Activated CD4-positive, alpha-beta T cell treated with anti-CD3 and anti-CD28 coated beads, Interleukin-2, amount 10 ng/mL, durations not matched to agents 7 days and 5 days (primary cell): Measurements from ENCODE around the gene DDRGK1. TPM values are rescaled to one million over a fixed set of nuclear protein-coding genes. Genes with fewer than 3 reads are reported as not detected.
A peak's percentile ranks its signal among the peaks of the same experiment; 100 is the strongest.

Experiments used
- CTCF ChIA-PET: fragments of 350-600 bp; sonication (Branson Sonifier 250); formaldehyde crosslinking; loops from one replicate; lab custom pipeline; 2021; ENCODE audit warnings: antibody characterized with exemption; lab: Charles Lee
- POLR2A ChIA-PET: fragments of 350-600 bp; sonication (Branson Sonifier 250); formaldehyde crosslinking; loops from one replicate; lab custom pipeline; 2021; ENCODE audit warnings: antibody characterized with exemption; lab: Charles Lee
- DNase-seq: peaks from one replicate; pipeline ENCODE4 v3.0.0-alpha.2; 2020
- H3K27ac Mint-ChIP-seq: one replicate; pipeline ENCODE4 v1.8.0; 2021; ENCODE audit warnings: mild to moderate bottlenecking, moderate library complexity, mixed read lengths
- H3K27me3 Mint-ChIP-seq: one replicate; pipeline ENCODE4 v1.8.0; 2021; ENCODE audit warnings: mixed read lengths
- H3K36me3 Mint-ChIP-seq: one replicate; pipeline ENCODE4 v1.8.0; 2021; ENCODE audit warnings: low read depth, mixed read lengths
- H3K4me1 Mint-ChIP-seq: one replicate; pipeline ENCODE4 v1.8.0; 2021; ENCODE audit warnings: mixed read lengths
- H3K4me3 Mint-ChIP-seq: one replicate; pipeline ENCODE4 v1.8.0; 2021; ENCODE audit warnings: mild to moderate bottlenecking, moderate library complexity, mixed read lengths
- H3K9me3 Mint-ChIP-seq: one replicate; pipeline ENCODE4 v1.8.0; 2021; ENCODE audit warnings: mixed read lengths
- total RNA-seq, 2 experiments: library from RNA; stranded (reverse); gene quantifications; one replicate each; pipeline ENCODE4 v1.2.3, GENCODE V29; 2021

DDRGK1 gene
- total RNA-seq, 2 experiments from 2014 or later, result 46.5 to 58.9 TPM

DNA sequence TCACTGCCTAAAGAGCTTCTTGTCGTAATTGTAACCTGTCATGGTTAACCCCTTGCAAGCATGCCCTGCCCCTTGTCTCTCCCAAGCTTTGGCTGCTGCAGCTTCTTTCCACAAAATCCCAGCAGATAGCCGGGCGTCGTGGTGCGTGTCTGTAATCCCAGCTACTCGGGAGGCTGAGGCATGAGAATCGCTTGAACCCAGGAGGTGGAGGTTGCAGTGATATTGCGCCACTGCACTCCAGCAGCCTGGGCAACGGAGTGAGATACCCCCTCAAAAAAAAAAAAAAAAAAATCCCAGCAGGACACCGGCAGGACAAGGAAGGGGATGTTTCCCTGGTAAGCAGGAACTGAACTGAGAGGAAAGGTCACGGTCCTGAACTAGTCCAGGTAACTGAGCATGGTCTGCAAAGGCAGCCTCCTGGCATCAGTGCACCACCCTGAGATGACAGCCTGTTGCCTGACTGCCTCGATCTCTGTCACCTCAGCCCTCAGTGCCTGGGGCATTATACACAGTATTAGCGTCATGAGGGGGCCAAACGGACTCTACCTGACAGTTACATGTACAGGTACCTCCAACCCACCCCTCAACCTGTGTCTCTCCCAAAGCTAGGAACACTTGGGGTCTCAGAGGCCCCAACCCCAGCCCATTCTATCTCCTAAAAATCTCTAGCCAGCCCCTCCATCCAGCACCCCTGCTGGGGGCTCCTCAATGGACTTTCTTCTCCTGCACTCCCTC is 32.9 kb downstream of the DDRGK1 start:
- peaks cover 4% of the 10 kb centered on the region for H3K36me3 Mint-ChIP-seq
- no peaks in the 10 kb centered on the region for H3K9me3 Mint-ChIP-seq
- POLR2A ChIA-PET, result no interaction called here
- CTCF ChIA-PET, result interaction anchor here (1.0 to 2.1 kb wide), 4 partner anchors 8 to 53 kb away, joined by 3 to 8 read pairs (median 4); partner anchors contain the start of genes FASTKD5, ITPA and UBOX5
- peaks cover 63% of the 10 kb centered on the region for H3K27me3 Mint-ChIP-seq
- peak overlapping the region; percentile 74 for H3K4me3 Mint-ChIP-seq
- H3K4me1 Mint-ChIP-seq, result peaks cover 19% of the 10 kb centered on the region
- H3K27ac Mint-ChIP-seq, result no peak overlapping the region
- DNase-seq, result no peak

DNA sequence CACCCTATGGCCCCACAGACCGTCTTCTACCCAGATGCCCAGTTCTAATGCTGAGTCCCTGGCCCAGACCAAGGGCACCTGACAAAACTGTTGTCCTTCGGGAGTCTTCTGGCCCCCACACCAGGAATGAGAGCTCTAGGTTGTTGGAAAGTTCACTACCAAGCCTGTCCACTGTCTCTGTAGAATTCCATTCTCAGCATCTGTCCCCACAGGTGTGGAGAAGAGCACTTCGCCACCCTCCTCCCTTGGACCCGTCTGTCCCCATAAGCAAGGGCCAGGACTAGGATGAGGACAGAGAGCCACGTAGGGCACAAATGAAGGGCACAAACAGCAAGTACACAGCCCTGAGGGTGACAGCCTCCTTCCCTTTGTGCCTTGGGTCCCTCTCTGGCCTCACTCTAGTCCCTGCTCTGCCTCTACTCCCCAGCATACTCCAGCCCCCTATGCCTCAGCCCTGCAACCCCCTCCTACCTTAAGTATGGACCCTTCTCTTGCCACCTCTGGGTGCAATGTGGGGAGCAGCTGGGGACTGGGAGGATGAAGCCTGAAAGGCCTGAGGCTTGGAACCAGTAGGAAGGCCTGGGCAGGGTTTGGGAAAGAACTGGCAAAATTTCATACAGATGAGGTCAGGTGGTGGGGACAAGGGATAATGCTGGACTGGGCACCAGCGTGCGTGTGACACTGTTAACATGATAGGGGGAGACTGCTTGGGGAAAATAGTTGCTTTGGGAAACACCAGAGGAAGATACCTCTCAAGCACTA is 35.5 kb downstream of the DDRGK1 start:
- Mint-ChIP-seq H3K4me3 (no peak overlapping the region), H3K9me3 (no peaks in the 10 kb centered on the region), H3K27ac (no peak overlapping the region), H3K27me3 (peaks cover 44% of the 10 kb centered on the region), H3K4me1 (peaks cover 10% of the 10 kb centered on the region), H3K36me3 (no peaks in the 10 kb centered on the region)
- CTCF ChIA-PET, result interaction anchor here (1.3 kb wide), 1 partner anchor 10 kb away, joined by 3 read pairs; the partner anchor contains the start of genes FASTKD5 and UBOX5
- DNase-seq, result no peak
- POLR2A ChIA-PET, result no interaction called here

DNA sequence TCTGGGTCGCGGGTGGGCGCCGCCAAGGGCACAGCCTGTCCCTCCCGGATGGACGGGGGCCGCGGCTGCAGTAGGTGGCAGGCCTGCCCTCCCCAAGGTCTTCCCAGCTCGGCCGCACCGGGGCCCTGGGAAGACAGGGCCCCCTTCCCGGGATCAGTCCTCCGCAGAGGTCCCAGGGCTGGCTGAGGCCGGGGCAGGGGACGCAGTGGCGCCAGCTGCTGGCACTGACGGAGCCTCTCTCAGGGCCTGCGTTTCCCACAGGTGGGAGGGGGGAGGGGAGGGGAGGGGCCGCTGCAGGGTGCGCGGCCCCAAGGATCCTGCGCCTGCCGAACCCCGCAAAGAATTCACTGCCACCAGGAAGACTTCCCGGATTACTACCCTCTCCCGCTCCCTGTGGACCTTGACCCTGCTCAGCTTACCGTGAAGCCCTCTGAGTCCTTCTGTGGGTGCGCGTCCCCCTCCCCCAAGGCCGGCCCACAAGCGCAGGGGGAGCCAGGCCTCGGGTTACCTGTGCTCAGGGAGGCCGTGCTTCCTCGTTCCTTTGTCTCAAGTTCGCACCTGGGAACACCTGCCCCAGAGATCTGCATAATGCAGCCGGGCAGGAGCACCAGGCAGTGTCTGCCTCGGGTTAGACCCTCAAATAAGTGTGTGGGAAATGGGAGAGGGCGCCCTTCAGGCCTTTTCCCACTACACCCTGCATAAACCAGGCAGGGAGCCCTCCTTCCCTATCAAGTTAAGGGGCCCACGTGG is 36.2 kb downstream of the DDRGK1 start:
- no peak overlapping the region for H3K27ac Mint-ChIP-seq
- no peak overlapping the region for H3K4me3 Mint-ChIP-seq
- H3K9me3 Mint-ChIP-seq, result no peaks in the 10 kb centered on the region
- CTCF ChIA-PET, result interaction anchor here (0.7 to 1.3 kb wide), 2 partner anchors 9 to 143 kb away, joined by 3 to 5 read pairs; partner anchors contain the start of genes FASTKD5 and UBOX5
- H3K27me3 Mint-ChIP-seq, result peaks cover 42% of the 10 kb centered on the region
- H3K4me1 Mint-ChIP-seq, result peaks cover 6% of the 10 kb centered on the region
- no peaks in the 10 kb centered on the region for H3K36me3 Mint-ChIP-seq
- no peak for DNase-seq
- POLR2A ChIA-PET, result no interaction called here

DNA sequence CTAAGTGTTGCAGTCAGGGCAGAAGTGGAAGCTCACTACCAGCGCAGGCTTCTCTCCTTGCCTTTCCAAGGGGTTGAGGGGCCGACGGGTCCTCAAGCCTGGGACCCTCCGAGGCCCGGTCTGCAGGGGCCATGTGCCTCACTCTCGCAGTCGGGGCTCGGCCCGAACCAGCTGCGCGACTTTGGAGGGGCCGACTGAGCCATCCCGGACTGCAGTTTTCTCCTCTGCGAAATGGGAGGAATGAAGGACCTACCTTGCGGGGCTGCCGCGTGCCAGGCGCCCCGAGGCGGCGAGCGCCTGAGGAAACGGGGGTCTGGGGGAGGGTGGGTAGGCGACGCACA is 36.8 kb downstream of the DDRGK1 start:
- no peak overlapping the region for H3K4me3 Mint-ChIP-seq
- CTCF ChIA-PET, result interaction anchor here (0.7 to 1.3 kb wide), 2 partner anchors 8 to 143 kb away, joined by 3 to 5 read pairs; partner anchors contain the start of genes FASTKD5 and UBOX5
- H3K27ac Mint-ChIP-seq, result no peak overlapping the region
- H3K27me3 Mint-ChIP-seq, result peaks cover 42% of the 10 kb centered on the region
- no peaks in the 10 kb centered on the region for H3K36me3 Mint-ChIP-seq
- DNase-seq, result no peak
- no peaks in the 10 kb centered on the region for H3K9me3 Mint-ChIP-seq
- POLR2A ChIA-PET, result no interaction called here
- peaks cover 6% of the 10 kb centered on the region for H3K4me1 Mint-ChIP-seq

DNA sequence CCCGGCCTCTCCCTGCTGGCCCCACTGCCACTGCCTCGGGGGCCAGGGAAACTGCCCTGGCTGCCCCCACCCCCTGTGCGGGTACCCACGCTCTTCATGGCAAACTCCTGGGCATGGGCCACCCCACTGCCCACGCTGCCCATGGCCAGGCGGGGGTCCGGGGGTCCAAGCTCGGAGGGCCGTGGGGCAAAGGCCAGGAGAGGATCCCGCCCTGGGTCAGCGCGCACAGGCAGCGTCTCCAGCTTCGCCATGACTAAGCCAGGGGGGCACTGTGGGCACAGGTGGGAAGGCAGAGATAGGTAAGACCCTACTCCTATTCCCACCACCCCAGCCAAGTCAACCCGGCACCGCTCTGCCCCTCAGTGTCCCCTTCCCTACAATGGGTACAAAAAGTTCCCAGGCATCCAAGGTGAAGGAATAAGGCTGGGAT is 37.6 kb downstream of the DDRGK1 start:
- ChIA-PET CTCF (no interaction called here), POLR2A (no interaction called here)
- no peak overlapping the region for H3K4me3 Mint-ChIP-seq

DNA sequence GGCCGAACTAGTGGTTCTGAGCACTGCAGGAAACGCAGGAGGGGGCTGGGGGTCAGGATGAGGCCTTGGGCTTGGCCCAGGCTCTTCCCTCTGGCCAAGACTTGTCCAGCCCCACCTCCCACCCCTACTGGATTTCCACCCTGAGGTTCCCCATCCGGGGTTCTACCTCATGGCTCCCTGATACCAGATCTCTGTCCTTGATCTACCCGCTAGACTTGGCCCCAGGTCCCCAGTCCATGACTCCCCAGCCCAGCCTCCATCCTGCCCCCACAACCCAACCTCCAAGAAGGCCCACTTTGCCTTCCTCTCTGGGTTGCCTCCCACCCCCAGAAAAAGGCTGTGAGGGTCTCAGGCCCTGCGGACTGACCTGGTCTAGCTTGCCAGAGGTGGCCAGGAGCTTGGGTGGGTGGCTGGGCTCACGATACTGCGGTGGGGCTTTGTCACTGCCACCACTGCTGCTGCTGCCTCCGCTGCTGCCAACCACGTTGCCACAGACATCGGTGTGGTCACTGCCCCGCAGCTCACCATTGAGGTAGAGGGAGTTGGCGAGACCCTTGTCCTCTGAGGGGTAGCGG is 38.1 kb downstream of the DDRGK1 start:
- Mint-ChIP-seq H3K27me3 (peaks cover 29% of the 10 kb centered on the region), H3K36me3 (no peaks in the 10 kb centered on the region), H3K9me3 (no peaks in the 10 kb centered on the region), H3K4me1 (peaks cover 4% of the 10 kb centered on the region), H3K27ac (no peak overlapping the region), H3K4me3 (no peak overlapping the region)
- CTCF ChIA-PET, result interaction anchor here (1.2 kb wide), 1 partner anchor 19 kb away, joined by 3 read pairs; no protein-coding TSS in a partner anchor
- no peak for DNase-seq
- POLR2A ChIA-PET, result no interaction called here

More for the DNA sequence above, 37.6 kb downstream of the DDRGK1 start:
- Mint-ChIP-seq H3K36me3 (no peaks in the 10 kb centered on the region), H3K4me1 (peaks cover 4% of the 10 kb centered on the region), H3K9me3 (no peaks in the 10 kb centered on the region), H3K27ac (no peak overlapping the region), H3K27me3 (peaks cover 34% of the 10 kb centered on the region)
- no peak for DNase-seq

DNA sequence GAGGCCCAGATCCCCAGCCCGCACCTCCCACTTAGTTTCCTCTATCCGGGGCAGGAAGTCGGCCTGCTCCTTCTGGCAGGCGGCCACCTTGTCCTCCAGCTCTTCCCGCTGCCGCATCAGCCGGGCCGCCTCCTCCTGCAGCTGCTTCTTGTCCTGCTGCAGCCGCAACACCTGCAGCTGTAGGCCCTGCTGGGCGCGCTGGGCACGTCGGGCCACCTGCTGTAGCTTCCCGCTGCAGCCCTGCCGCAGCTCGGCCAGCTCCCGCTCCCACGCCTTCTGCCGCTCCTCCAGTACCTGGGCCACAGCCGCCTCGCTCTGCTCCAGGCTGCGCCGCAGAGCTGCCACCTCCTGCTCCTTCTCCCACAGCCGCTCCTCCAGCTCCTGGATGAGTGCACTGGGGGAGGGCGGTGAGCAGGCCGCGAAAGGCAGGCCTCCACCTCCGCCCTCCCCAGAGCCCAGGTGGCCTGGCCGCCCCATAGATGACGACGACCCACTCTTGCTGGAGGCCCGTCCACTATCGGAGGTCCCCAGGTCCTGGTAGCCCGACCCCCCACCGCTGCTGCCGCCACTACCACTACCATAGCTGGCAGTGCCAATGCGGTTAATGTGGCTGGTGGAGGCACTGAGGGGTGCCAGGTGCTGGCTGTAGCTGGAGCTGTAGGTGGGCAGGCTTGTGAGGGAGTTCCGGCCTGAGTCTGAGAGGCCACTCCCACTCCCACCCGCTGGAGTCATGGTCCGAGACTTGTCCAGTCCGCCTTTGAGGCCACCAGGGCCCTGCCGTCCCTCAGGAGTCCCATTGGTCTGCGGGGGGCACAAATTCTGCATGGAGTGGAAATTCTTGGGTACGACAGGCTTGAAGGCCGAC is 38.8 kb downstream of the DDRGK1 start:
- Mint-ChIP-seq H3K27me3 (peaks cover 22% of the 10 kb centered on the region), H3K36me3 (no peaks in the 10 kb centered on the region), H3K4me1 (peaks cover 4% of the 10 kb centered on the region), H3K27ac (no peak overlapping the region), H3K4me3 (no peak overlapping the region), H3K9me3 (no peaks in the 10 kb centered on the region)
- DNase-seq, result no peak
- CTCF ChIA-PET, result interaction anchor here (0.6 to 1.2 kb wide), 3 partner anchors 20 to 319 kb away, joined by 3 to 5 read pairs (median 3); no protein-coding TSS in a partner anchor
- POLR2A ChIA-PET, result no interaction called here

DNA sequence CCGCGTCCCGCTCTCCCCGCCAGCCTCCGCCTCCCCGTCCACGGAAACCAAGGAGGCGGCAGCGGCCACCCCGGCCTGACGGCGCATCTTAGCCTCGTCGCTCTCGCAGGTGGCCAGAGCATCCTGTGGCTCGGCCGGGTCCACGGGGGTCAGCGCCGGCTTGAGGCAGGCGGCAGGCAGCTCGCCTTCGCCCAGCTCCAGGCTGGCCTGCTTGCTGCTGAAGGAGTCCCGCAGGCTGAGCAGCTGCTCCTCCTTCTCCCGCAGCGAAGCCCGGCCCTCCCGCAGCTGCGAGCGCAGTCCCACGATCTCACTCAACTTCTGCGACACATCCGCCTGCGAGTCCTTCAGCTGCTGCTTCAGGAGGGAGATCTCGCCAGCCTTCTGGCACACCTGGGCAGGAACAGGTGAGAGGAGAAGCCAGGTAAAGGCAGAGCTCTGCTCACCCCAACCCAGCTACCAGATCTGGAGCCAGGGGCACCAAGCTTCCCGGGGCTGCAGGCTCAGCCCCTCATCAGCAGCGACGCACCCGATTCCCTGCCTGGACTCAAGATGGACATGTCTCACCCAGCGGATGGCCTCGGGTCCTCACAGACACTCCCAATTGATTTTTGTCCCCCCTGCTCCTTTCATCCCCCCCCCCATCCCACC is 39.6 kb downstream of the DDRGK1 start:
- DNase-seq, result no peak
- POLR2A ChIA-PET, result no interaction called here
- no peaks in the 10 kb centered on the region for H3K9me3 Mint-ChIP-seq
- H3K27ac Mint-ChIP-seq, result no peak overlapping the region
- H3K4me1 Mint-ChIP-seq, result peaks cover 5% of the 10 kb centered on the region
- peaks cover 19% of the 10 kb centered on the region for H3K27me3 Mint-ChIP-seq
- H3K4me3 Mint-ChIP-seq, result no peak overlapping the region
- H3K36me3 Mint-ChIP-seq, result no peaks in the 10 kb centered on the region
- CTCF ChIA-PET, result interaction anchor here (0.6 to 1.2 kb wide), 4 partner anchors 20 to 320 kb away, joined by 3 to 5 read pairs (median 4); no protein-coding TSS in a partner anchor

DNA sequence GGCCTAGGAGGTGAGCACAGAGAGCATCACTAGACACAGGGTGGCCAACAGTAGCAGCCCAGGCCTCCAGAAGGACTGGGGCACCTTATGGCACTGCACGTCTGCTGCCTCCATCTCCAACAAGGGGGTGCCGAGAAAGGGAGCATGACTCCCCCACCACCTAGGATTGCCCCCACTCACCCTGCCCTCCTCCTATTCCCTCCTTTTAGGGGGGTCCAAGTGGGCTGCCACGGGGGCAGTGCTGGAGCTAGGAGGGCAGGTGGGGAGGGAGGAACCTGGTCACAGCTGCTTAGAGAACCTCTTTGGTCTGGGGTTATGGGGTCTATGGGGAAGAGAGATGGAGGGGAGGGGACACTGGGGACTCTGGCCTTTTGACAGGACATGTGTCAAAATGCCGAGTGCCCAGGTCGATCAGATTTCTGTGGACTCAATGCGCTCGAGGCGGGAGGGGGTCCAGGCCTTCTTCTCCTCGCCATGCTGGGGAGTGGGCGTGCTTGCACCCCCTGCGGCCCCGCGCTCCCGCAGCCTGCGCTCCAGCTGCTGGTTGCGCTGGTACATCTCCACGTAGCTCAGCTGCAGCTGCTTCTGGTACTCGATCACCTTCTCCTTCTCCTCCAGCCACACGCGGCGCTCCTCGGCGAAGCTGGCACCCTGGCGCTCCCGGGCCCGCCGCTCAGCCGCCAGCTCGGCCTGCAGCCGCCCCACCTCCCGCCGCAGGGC is 40.3 kb downstream of the DDRGK1 start:
- H3K36me3 Mint-ChIP-seq, result peaks cover 3% of the 10 kb centered on the region
- POLR2A ChIA-PET, result no interaction called here
- no peak overlapping the region for H3K4me3 Mint-ChIP-seq
- no peak overlapping the region for H3K27ac Mint-ChIP-seq
- H3K27me3 Mint-ChIP-seq, result peaks cover 14% of the 10 kb centered on the region
- H3K4me1 Mint-ChIP-seq, result peaks cover 8% of the 10 kb centered on the region
- no peak for DNase-seq
- CTCF ChIA-PET, result interaction anchor here (0.6 to 1.7 kb wide), 2 partner anchors 8 to 109 kb away, joined by 4 read pairs; no protein-coding TSS in a partner anchor
- H3K9me3 Mint-ChIP-seq, result no peaks in the 10 kb centered on the region

DNA sequence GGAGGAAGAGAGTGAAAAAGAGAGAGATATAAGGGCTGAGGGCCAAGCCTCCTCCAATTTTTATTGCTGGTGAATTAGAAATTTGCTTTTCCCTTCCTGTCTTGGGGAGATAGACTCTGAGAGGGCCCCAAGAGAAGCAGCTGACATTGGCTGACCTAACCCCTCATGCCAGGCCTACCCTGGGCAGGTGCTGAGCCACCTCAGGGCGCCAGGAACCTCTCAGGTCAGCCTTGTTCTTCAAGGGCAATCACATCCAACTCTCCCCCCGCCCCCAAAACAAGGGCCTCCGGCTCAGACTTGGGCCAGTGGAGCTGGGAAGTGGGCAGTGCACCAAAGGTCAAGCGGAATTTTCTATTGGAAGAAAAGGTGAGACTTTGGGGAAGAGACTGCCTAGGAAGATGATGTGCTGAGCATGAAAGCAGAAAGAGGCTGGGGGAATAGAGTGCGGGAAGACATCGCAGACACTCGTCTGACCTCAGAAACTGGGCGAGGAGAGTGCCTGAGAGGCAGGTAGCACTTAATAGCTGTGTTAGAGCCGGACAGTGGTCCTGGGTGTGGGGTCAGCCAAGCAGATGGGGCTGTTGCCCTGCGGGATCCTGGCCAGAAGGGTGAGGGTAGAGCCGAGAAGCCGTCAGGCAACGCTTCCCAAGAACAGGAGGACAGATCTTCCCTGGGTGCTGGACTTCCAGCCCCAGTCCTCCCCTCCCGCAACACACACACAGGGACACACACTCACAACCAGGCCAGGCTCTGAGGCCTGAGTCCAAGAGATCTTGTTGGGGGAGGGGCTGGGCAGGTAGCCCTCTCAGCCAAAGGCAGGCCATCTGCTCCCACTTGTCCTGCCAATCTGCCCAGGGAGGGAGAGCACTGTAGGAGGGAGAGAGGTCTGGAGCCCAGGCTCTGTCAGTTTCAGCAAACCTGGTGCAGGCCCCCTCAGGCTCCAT is 41.1 kb downstream of the DDRGK1 start:
- peaks cover 13% of the 10 kb centered on the region for H3K4me1 Mint-ChIP-seq
- H3K4me3 Mint-ChIP-seq, result no peak overlapping the region
- CTCF ChIA-PET, result interaction anchor here (1.7 kb wide), 1 partner anchor 9 kb away, joined by 4 read pairs; no protein-coding TSS in a partner anchor

More for the DNA sequence above, 41.1 kb downstream of the DDRGK1 start:
- peaks cover 9% of the 10 kb centered on the region for H3K36me3 Mint-ChIP-seq
- H3K27me3 Mint-ChIP-seq, result peaks cover 6% of the 10 kb centered on the region
- H3K9me3 Mint-ChIP-seq, result no peaks in the 10 kb centered on the region
- POLR2A ChIA-PET, result no interaction called here
- H3K27ac Mint-ChIP-seq, result no peak overlapping the region
- DNase-seq, result no peak
